ENCODE measurements around the gene CTXN3. TPM values are rescaled to one million over a fixed set of nuclear protein-coding genes. Genes with fewer than 3 reads are reported as not detected.

Gene CTXN3
- total and polyA plus RNA-seq, 2 donors: 0.30 TPM; not detected in 1

- H3K27me3 ChIP-seq (ENCODE audit: control insufficient read depth in 2 of 2, insufficient read depth in 1 of 2, low read length in 1 of 2): no peaks in the 10 kb centered on the region
- no peak overlapping the region for H3K4me3 ChIP-seq (ENCODE audit: low read length in 2 of 2)
- WGBS: 98% methylated on average over 2 of the region's 2 CpGs
- H3K27ac ChIP-seq (ENCODE audit: low read depth in 1 of 2, low read length in 1 of 2): no peak overlapping the region
- H3K4me1 ChIP-seq (ENCODE audit: control insufficient read depth in 2 of 2, insufficient read depth in 2 of 2, low read length in 2 of 2): peaks cover 0 to 4% of the 10 kb centered on the region in 2 donors
- H3K36me3 ChIP-seq (ENCODE audit: control insufficient read depth in 2 of 2, insufficient read depth in 2 of 2, low read length in 1 of 2): no peaks in the 10 kb centered on the region
- no peaks in the 10 kb centered on the region for H3K9me3 ChIP-seq (ENCODE audit: control insufficient read depth in 2 of 2, insufficient read depth in 1 of 2, low read length in 1 of 2)
- DNase-seq (ENCODE audit: low read depth in 6 of 9, low spot score in 9 of 9): no peak
Measured at GRCh38 chr5:127609957-127610356, 38.9 kb upstream of the CTXN3 start.

- 97% methylated on average over 4 of the region's 4 CpGs for WGBS
- no peak for DNase-seq (ENCODE audit: low read depth in 6 of 9, low spot score in 9 of 9)
- Histone ChIP-seq H3K4me1 (ENCODE audit: control insufficient read depth in 2 of 2, insufficient read depth in 2 of 2, low read length in 2 of 2) (peaks cover 0 to 4% of the 10 kb centered on the region in 2 donors), H3K27ac (ENCODE audit: low read depth in 1 of 2, low read length in 1 of 2) (no peak overlapping the region), H3K27me3 (ENCODE audit: control insufficient read depth in 2 of 2, insufficient read depth in 1 of 2, low read length in 1 of 2) (no peaks in the 10 kb centered on the region), H3K36me3 (ENCODE audit: control insufficient read depth in 2 of 2, insufficient read depth in 2 of 2, low read length in 1 of 2) (no peaks in the 10 kb centered on the region), H3K9me3 (ENCODE audit: control insufficient read depth in 2 of 2, insufficient read depth in 1 of 2, low read length in 1 of 2) (no peaks in the 10 kb centered on the region), H3K4me3 (ENCODE audit: low read length in 2 of 2) (no peak overlapping the region)
Measured at GRCh38 chr5:127612441-127613141, 36.3 kb upstream of the CTXN3 start.

DNA sequence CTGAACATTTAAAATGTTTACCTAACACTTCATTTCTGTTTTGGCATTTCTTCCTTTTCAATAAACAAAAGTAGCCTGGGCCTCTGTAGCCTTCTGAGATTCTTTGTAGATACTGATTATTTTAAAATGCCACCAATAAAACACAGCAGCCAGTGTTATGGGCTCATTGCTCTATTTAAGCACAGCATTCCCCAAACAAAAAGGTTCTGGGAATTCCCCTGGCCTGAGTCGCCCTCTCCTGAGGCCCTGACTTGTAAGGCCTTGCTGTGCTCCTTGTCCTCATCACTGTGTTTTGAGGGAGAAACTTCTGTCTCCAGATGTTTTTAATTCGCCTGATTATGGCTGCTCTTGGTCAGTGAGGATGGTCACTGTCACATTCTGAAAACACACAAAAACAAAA lies 33.0 kb upstream of the CTXN3 start:
- no peaks in the 10 kb centered on the region for H3K36me3 ChIP-seq (ENCODE audit: control insufficient read depth in 2 of 2, insufficient read depth in 2 of 2, low read length in 1 of 2)
- no peak overlapping the region for H3K4me3 ChIP-seq (ENCODE audit: low read length in 2 of 2)
- H3K4me1 ChIP-seq (ENCODE audit: control insufficient read depth in 2 of 2, insufficient read depth in 2 of 2, low read length in 2 of 2): no peaks in the 10 kb centered on the region
- H3K27ac ChIP-seq (ENCODE audit: low read depth in 1 of 2, low read length in 1 of 2): no peak overlapping the region
- H3K27me3 ChIP-seq (ENCODE audit: control insufficient read depth in 2 of 2, insufficient read depth in 1 of 2, low read length in 1 of 2): no peaks in the 10 kb centered on the region
- 94% methylated on average over 2 of the region's 2 CpGs for WGBS
- no peaks in the 10 kb centered on the region for H3K9me3 ChIP-seq (ENCODE audit: control insufficient read depth in 2 of 2, insufficient read depth in 1 of 2, low read length in 1 of 2)
- no peak for DNase-seq (ENCODE audit: low read depth in 6 of 9, low spot score in 9 of 9)

DNA sequence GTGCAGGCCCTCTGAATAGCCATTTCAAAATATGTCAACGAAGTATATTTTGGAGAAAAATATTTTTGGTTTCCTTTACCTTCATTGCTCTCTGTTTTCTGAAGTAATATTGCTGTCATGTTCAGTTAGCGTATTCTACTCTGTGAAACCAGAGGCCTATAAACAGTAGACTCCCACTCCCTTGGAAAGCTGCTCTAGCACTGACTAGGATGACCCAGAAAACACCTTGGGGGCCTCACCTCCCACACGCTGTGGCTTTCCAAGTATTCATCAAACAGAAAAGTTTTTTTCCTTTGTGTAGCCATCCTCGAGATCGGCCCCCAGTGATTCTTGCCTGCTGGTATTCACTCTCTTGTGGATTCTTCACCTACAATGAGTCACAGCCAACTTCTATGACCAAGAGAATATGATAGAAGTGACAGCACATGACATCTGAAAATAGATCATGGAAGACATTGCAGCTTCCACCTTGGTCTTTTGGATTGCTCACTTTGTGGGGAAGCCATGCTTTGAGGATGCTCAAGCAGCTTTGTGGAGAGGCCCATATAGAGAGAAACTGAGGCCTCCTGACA lies 28.9 kb upstream of the CTXN3 start:
- Histone ChIP-seq H3K27ac (ENCODE audit: low read depth in 1 of 2, low read length in 1 of 2) (no peak overlapping the region), H3K9me3 (ENCODE audit: control insufficient read depth in 2 of 2, insufficient read depth in 1 of 2, low read length in 1 of 2) (no peaks in the 10 kb centered on the region), H3K36me3 (ENCODE audit: control insufficient read depth in 2 of 2, insufficient read depth in 2 of 2, low read length in 1 of 2) (no peaks in the 10 kb centered on the region), H3K4me3 (ENCODE audit: low read length in 2 of 2) (no peak overlapping the region), H3K27me3 (ENCODE audit: control insufficient read depth in 2 of 2, insufficient read depth in 1 of 2, low read length in 1 of 2) (no peaks in the 10 kb centered on the region), H3K4me1 (ENCODE audit: control insufficient read depth in 2 of 2, insufficient read depth in 2 of 2, low read length in 2 of 2) (no peaks in the 10 kb centered on the region)
- WGBS: 96% methylated on average over 5 of the region's 5 CpGs
- no peak for DNase-seq (ENCODE audit: low read depth in 6 of 9, low spot score in 9 of 9)

- H3K9me3 ChIP-seq (ENCODE audit: control insufficient read depth in 2 of 2, insufficient read depth in 1 of 2, low read length in 1 of 2): no peaks in the 10 kb centered on the region
- DNase-seq (ENCODE audit: low read depth in 6 of 9, low spot score in 9 of 9): no peak
- no peaks in the 10 kb centered on the region for H3K4me1 ChIP-seq (ENCODE audit: control insufficient read depth in 2 of 2, insufficient read depth in 2 of 2, low read length in 2 of 2)
- no peaks in the 10 kb centered on the region for H3K36me3 ChIP-seq (ENCODE audit: control insufficient read depth in 2 of 2, insufficient read depth in 2 of 2, low read length in 1 of 2)
- no peak overlapping the region for H3K4me3 ChIP-seq (ENCODE audit: low read length in 2 of 2)
- WGBS: 97% methylated on average over 4 of the region's 4 CpGs
- no peaks in the 10 kb centered on the region for H3K27me3 ChIP-seq (ENCODE audit: control insufficient read depth in 2 of 2, insufficient read depth in 1 of 2, low read length in 1 of 2)
- no peak overlapping the region for H3K27ac ChIP-seq (ENCODE audit: low read depth in 1 of 2, low read length in 1 of 2)
Measured at GRCh38 chr5:127621601-127622325, 27.1 kb upstream of the CTXN3 start.

- Histone ChIP-seq H3K4me1 (ENCODE audit: control insufficient read depth in 2 of 2, insufficient read depth in 2 of 2, low read length in 2 of 2) (no peaks in the 10 kb centered on the region), H3K36me3 (ENCODE audit: control insufficient read depth in 2 of 2, insufficient read depth in 2 of 2, low read length in 1 of 2) (no peaks in the 10 kb centered on the region), H3K4me3 (ENCODE audit: low read length in 2 of 2) (no peak overlapping the region), H3K27ac (ENCODE audit: low read depth in 1 of 2, low read length in 1 of 2) (no peak overlapping the region), H3K9me3 (ENCODE audit: control insufficient read depth in 2 of 2, insufficient read depth in 1 of 2, low read length in 1 of 2) (no peaks in the 10 kb centered on the region), H3K27me3 (ENCODE audit: control insufficient read depth in 2 of 2, insufficient read depth in 1 of 2, low read length in 1 of 2) (no peaks in the 10 kb centered on the region)
- no peak for DNase-seq (ENCODE audit: low read depth in 6 of 9, low spot score in 9 of 9)
Measured at GRCh38 chr5:127634007-127634406, 14.9 kb upstream of the CTXN3 start.

DNA sequence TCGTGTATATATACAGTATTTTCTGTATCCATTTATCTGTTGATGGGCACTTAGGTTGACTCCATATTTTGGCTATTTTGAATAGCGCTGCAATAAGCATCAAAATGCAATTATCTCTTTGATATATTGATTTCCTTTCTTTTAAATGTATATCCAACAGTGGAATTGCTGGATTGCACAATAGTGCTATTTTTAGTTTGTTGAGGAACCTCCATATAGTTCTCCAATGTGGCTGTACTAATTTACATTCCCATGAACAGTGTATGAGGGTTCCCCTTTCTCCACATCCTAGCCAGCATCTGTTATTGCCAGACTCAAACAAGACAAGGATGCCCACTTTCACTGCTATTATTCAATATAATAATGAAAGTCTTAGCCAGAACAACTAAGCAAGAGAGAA lies 9.1 kb upstream of the CTXN3 start:
- Histone ChIP-seq H3K4me1 (ENCODE audit: control insufficient read depth in 2 of 2, insufficient read depth in 2 of 2, low read length in 2 of 2) (no peaks in the 10 kb centered on the region), H3K9me3 (ENCODE audit: control insufficient read depth in 2 of 2, insufficient read depth in 1 of 2, low read length in 1 of 2) (no peaks in the 10 kb centered on the region), H3K4me3 (ENCODE audit: low read length in 2 of 2) (no peak overlapping the region), H3K27me3 (ENCODE audit: control insufficient read depth in 2 of 2, insufficient read depth in 1 of 2, low read length in 1 of 2) (no peaks in the 10 kb centered on the region), H3K36me3 (ENCODE audit: control insufficient read depth in 2 of 2, insufficient read depth in 2 of 2, low read length in 1 of 2) (no peaks in the 10 kb centered on the region), H3K27ac (ENCODE audit: low read depth in 1 of 2, low read length in 1 of 2) (no peak overlapping the region)
- DNase-seq (ENCODE audit: low read depth in 6 of 9, low spot score in 9 of 9): no peak
- WGBS: 73% methylated on average over 2 of the region's 2 CpGs

DNA sequence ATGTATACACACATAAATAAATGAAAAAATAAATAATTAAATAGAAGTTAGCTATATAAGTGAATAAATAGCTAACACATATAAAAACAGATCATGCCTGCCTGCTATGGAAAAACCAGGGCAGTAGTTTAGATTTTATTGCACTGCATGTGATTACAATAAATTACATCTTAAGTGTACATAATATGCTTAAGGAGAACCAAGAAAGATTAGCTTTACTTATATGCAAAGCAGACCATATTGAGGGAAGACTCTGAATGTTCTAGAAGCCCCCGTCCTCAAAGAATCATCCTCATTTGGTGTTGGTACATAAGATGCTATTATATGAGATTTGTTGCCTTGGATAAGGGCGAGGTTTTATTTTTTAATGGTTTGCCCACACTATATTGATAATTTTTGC lies 5.9 kb upstream of the CTXN3 start:
- Histone ChIP-seq H3K36me3 (ENCODE audit: control insufficient read depth in 2 of 2, insufficient read depth in 2 of 2, low read length in 1 of 2) (no peaks in the 10 kb centered on the region), H3K4me1 (ENCODE audit: control insufficient read depth in 2 of 2, insufficient read depth in 2 of 2, low read length in 2 of 2) (no peaks in the 10 kb centered on the region), H3K4me3 (ENCODE audit: low read length in 2 of 2) (no peak overlapping the region), H3K9me3 (ENCODE audit: control insufficient read depth in 2 of 2, insufficient read depth in 1 of 2, low read length in 1 of 2) (no peaks in the 10 kb centered on the region), H3K27me3 (ENCODE audit: control insufficient read depth in 2 of 2, insufficient read depth in 1 of 2, low read length in 1 of 2) (no peaks in the 10 kb centered on the region), H3K27ac (ENCODE audit: low read depth in 1 of 2, low read length in 1 of 2) (no peak overlapping the region)
- no peak for DNase-seq (ENCODE audit: low read depth in 6 of 9, low spot score in 9 of 9)
- 97% methylated on average over 2 of the region's 2 CpGs for WGBS

GRCh38 chr5:127643607-127644006 lies 5.3 kb upstream of the CTXN3 start:
- H3K27me3 ChIP-seq (ENCODE audit: control insufficient read depth in 2 of 2, insufficient read depth in 1 of 2, low read length in 1 of 2): no peaks in the 10 kb centered on the region
- no peak overlapping the region for H3K27ac ChIP-seq (ENCODE audit: low read depth in 1 of 2, low read length in 1 of 2)
- DNase-seq (ENCODE audit: low read depth in 6 of 9, low spot score in 9 of 9): no peak
- H3K4me3 ChIP-seq (ENCODE audit: low read length in 2 of 2): no peak overlapping the region
- H3K4me1 ChIP-seq (ENCODE audit: control insufficient read depth in 2 of 2, insufficient read depth in 2 of 2, low read length in 2 of 2): no peaks in the 10 kb centered on the region
- WGBS: 94% methylated on average over 1 of the region's 1 CpG
- no peaks in the 10 kb centered on the region for H3K9me3 ChIP-seq (ENCODE audit: control insufficient read depth in 2 of 2, insufficient read depth in 1 of 2, low read length in 1 of 2)
- no peaks in the 10 kb centered on the region for H3K36me3 ChIP-seq (ENCODE audit: control insufficient read depth in 2 of 2, insufficient read depth in 2 of 2, low read length in 1 of 2)
